22Rv1 (cell line): ENCODE measurements around the gene NUSAP1.

Experiments
- ZFX ChIP-seq: fragments of 450-650 bp; IDR thresholded peaks from 2 replicates; pipeline ENCODE4 v1.6.1; 2017; ENCODE audit warnings: antibody characterized with exemption, borderline replicate concordance
- TF ChIP-seq, protein P1 (sequence below): fragments of 450-650 bp; IDR thresholded peaks from 2 replicates; pipeline ENCODE4 v1.5.1; 2017; ENCODE audit warnings: mild to moderate bottlenecking

DNA sequence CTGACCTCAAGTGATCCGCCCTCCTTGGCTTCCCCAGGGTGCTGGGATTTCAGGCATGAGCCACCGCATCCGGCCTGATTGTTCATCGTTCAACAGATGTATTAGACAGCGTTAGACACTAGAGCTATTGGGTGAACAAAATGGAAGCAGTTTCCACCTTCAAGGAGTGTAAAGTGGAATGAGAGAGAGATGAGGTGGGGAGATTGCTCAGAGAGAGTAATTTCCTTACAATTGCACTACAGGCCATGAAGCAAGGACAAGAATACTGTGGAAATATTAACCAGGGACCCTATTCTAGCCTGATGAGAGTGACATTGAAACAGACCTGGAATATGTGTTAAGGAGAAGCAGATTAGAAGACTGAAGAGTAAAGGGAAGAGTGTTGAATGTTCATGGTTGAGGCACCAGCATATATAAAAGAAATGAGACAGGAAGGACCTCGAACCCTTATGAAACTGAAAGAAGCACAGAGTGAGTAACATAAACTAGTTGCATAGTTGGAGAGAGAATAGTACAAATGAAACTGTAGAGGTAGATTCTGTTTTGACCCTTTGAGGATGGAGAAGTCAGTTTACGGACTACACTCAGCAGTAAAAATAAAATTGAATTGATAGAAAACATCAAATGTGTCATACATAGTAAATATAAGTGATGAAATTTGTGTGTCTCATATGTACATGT, 91.4 kb downstream of the NUSAP1 start:
- TF ChIP-seq, protein P1, sequence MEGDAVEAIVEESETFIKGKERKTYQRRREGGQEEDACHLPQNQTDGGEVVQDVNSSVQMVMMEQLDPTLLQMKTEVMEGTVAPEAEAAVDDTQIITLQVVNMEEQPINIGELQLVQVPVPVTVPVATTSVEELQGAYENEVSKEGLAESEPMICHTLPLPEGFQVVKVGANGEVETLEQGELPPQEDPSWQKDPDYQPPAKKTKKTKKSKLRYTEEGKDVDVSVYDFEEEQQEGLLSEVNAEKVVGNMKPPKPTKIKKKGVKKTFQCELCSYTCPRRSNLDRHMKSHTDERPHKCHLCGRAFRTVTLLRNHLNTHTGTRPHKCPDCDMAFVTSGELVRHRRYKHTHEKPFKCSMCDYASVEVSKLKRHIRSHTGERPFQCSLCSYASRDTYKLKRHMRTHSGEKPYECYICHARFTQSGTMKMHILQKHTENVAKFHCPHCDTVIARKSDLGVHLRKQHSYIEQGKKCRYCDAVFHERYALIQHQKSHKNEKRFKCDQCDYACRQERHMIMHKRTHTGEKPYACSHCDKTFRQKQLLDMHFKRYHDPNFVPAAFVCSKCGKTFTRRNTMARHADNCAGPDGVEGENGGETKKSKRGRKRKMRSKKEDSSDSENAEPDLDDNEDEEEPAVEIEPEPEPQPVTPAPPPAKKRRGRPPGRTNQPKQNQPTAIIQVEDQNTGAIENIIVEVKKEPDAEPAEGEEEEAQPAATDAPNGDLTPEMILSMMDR = no peak
- no peak for TF ChIP-seq ZFX
